HuH-7.5 (cell line): Measurements from ENCODE around the gene PHLDB3.
"Not testable (repeated sequence)": the region's sequence is repeated elsewhere in the genome, so short reads cannot be mapped to it uniquely, and the experiment has no call there.

Experiments used
- DNase-seq: peaks from one replicate; pipeline ENCODE4 v3.0.0; 2011; ENCODE audit warnings: low spot score

PHLDB3 gene

GRCh38 chr19:43444531-43445287, 59.8 kb downstream of the PHLDB3 start:
- DNase-seq = no peak

DNA sequence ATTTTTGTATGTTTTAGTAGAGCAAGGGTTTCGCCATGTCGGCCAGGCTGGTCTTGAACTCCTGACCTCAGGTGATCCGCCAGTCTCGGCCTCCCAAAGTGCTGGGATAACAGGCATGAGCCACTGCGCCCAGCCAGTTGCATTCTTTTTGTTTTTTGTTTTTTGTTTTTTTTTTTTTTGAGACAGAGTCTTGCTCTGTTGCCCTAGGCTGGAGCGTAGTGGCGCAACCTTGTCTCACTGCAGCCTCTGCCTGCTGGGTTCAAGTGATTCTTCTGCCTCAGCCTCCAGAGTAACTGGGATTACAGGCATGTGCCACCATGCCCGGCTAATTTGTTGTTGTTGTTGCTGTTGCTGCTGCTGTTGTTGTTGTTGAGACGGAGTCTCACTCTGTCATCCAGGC, 60.5 kb downstream of the PHLDB3 start:
- not testable (repeated sequence) for DNase-seq

- no peak for DNase-seq
Measured at GRCh38 chr19:43441716-43442115, 62.8 kb downstream of the PHLDB3 start.

DNA sequence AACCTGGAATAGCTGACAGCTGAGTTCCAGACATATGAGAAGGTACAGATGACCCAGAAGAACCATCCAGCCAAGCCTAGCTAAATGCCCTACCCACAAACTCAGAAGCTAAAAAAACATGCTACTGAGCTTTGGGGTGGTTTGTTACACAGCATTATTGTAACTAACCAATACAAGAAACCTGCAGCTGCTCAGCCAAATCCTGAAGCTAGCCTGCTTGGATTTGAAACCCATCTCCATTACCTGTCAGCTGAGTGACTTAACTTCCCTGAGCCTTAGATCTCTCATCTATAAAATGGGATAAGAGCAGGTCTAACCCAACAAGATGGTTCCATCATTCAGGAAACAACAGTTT, 64.9 kb downstream of the PHLDB3 start:
- no peak for DNase-seq

- DNase-seq = no peak
Measured at GRCh38 chr19:43439032-43439708, 65.4 kb downstream of the PHLDB3 start.

GRCh38 chr19:43438291-43439031, 66.1 kb downstream of the PHLDB3 start:
- DNase-seq = no peak

DNA sequence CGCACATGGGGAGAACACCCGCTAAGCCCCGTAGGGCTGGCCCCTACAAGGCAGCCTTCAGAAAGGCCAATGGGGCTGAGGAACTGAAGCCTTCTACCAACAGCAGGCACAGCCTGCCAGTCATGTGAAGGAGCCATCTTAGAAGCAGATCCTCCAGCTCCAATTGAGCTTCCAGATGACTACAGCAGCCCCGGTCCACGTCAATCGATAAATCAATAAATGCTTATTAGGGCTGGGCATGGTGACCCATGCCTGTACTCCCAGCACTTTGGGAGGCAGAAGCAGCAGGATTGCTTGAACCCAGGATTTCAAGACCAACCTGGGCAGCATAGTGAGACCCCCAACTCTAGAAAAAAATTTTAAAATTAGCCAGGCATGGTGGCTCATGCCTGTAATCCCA, 66.8 kb downstream of the PHLDB3 start:
- no peak for DNase-seq

DNA sequence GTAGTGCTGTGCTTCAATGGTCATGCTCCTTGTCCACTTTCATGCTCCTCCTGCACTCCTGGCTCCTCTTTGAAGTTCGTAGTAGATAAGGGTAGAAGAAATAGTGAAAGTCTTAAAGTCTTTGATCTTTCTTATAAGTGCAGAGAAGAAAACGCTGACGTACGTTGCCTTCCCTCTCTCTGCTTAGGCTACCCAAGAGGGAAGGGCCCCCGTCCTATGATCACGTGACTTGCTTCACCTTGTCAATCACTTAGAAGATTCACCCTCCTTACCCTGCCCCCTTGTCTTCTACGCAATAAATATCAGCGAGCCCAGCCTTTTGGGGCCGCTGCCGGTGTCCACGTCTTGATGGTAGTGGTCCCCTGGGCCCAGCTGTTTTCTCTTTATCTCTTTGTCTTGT, 67.3 kb downstream of the PHLDB3 start:
- not testable (repeated sequence) for DNase-seq

GRCh38 chr19:43435775-43436174, 68.8 kb downstream of the PHLDB3 start:
- DNase-seq = no peak

DNA sequence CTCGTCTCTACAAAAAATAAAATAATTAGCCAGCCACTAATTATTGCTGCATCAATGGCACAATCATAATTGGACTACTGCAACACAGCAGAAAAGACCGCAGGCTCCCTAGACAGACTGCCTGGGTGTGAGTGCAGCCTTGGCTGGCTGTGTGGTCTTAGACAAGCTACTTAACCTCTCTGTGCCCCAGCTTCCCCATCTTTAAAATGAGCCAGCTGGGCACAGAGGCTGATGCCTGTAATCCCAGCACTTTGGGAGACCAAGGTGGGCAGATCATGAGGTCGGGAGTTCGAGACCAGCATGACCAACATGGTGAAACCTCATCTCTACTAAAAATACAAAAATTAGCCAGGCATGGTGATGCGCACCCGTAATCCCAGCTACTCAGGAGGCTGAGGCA, 70.9 kb downstream of the PHLDB3 start:
- DNase-seq = no peak

- no peak for DNase-seq
Measured at GRCh38 chr19:43433358-43433673, 71.2 kb downstream of the PHLDB3 start.

DNA sequence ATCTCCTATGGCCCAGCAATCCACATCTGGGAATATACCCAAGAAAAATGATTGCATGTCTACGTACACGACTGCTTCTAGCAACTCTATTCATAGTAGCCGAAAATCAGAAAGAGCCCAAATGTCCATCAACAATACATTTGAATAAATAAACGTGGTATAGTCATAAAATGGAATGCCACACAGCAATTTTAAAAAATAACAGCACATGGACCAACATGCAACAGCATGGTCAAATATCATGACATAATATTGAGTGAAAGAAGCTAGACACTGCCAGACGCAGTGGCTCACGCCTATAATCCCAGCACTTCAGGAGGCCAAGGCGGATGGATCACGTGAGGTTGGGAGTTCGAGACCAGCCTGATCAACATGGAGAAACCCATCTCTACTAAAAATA, 73.6 kb downstream of the PHLDB3 start:
- DNase-seq = no peak

DNA sequence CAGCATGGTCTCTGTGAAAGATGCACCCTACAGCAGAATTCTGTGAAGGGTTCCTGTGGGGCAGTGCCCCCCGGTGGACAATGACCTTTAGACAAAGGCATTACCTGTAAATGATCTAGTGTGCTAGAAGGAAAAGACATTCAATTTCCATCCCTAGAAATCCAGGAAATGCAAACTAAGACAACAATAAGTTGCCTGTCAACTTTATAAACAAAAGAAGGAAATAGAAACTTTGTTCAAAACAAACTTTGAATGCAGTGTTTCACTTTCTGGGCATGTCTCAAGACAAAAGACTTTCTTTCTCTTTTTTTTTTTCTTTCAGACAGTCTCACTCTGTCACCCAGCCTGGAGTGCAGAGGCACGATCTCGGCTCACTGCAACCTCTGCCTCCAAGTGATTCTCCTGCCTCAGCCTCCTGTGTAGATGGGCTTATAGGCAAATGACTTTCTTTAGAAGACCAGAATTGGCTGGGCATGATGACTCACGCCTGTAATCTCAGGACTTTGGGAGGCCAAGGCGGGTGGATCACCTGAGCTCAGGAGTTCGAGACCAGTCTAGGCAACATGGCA, 74.3 kb downstream of the PHLDB3 start:
- DNase-seq = no peak

- DNase-seq = no peak
Measured at GRCh38 chr19:43429395-43429794, 75.2 kb downstream of the PHLDB3 start.

DNA sequence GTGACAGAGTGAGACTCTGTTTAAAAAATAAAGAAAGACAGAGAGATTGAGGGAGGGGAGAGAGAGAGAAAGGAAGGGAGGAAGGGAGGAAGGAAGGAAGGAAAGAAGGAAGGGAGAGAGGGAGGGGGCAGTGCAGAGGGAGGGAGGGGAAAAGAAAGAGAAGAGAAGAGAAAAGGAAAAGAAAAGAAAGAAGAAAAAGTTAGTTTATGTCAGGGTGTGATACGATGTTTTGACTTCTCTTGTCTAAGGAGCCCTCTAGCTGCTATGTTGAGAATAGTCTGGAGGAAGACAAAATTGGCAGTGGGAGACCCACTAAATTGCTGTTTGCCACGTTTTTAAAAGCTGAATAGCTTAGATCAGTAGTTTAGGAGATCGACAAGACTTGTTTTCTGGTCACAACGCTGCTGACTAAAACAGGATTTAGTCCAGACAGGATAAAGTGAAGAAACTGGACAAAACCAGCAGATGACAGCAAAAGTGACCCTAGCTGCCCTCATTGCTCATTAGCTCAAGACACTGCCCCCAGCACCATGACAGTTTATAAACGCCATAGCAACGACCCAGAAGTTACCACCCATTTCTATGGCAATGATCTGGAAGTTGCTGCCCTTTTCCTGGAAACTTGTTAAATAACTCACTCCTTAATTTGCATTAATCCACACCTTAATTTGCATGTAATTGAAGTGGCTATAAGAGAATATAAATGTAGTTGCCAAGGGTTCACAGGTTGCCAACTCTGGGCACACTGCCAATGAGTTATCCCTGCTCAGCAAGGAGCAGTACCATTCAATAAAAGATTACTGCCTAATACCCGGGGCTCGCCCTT, 78.8 kb downstream of the PHLDB3 start:
- DNase-seq = no peak
